ENCODE measurements around the gene TMEM250. TPM values are rescaled to one million over a fixed set of nuclear protein-coding genes. Genes with fewer than 3 reads are reported as not detected.

Gene TMEM250
- total RNA-seq, 2 donors from 2014 or later = 40.9 to 67.2 TPM

DNA sequence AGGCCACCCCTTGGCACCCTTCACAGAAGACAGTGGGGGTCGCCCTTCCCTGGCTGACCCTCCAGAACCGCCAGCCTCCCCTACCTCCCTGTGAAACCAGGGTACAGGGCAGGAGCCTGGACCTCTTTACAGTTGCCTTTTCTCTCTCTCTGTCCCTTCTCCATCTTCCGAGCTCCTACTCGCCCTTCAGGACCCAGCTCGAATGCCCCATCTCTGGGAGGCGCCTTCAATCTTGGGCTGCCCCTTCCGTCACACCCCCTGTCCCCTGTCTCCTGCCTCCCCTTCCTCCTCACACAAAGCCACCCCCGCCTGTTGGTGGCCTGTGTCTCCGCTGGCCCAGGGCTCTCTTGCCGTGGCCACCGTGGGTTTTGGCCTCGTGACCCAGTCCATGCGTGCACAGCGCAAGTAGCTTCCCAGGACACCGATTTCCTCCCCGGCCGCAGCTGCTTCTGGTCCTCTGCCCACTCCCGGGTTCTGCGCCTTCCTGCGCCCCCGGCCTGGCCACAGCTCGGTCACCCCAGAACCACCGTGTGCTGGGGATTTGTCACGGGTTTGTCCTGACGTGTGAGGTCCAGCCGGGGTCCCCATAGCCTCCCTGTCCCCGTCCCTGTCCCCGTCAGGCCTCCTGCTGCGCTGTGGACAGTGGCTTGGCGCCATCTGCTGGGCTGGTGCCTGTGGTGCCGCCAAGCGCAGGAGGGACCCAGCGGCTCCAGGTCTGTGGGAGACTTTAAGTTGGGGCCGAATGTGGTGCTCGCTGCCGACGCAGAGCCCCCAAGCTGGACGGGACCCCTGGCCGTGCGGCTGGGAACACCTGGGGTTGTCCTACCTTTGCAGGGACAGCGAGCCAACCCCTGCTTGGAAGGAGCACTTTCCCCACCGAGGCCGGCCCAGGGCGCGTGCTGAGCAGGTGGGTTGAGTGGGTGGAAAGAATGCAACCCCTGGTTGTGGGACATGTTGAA, 4.0 kb upstream of the TMEM250 start:
- Histone ChIP-seq H3K27me3 (peaks cover 3% of the 10 kb centered on the region), H3K4me3 (no peak overlapping the region), H3K4me1 (peaks cover 12% of the 10 kb centered on the region), H3K27ac (no peak overlapping the region), H3K9ac (ENCODE audit: low read depth in 2 of 2, low read length in 2 of 2) (peak overlapping the region in 1 of 2 donors; percentile 29), H3K9me3 (no peaks in the 10 kb centered on the region), H3K36me3 (no peaks in the 10 kb centered on the region)
- peak; percentile 71 for DNase-seq
- intact Hi-C loops (cut with DNase I) = loop anchor here (2.0 kb wide), 2 partner anchors 154 to 258 kb away; no protein-coding TSS in a partner anchor
- TF ChIP-seq CTCF (IDR thresholded peaks at IDR 0.05) = peak; percentile 92

DNA sequence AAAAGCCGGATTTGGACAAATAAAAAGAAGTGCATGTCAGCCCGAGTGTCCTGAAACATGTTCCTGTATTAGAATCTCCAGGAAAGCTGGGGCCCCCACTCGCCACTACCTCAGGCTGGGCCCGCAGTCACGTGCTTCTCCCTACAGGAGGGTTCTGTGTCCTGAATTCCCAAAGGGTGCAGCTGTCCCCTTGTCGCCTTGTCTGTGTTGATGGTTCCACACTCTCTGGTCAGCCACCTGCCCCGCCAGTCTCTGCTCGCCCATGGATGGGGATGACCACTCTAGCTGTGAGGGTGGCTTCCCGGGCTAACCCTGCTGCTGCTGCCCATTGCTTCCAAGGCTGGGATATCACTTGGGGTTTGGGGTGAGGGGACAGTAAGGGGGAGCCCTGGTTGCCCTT, 3.1 kb upstream of the TMEM250 start:
- Histone ChIP-seq H3K4me3 (no peak overlapping the region), H3K9me3 (no peaks in the 10 kb centered on the region), H3K36me3 (no peaks in the 10 kb centered on the region), H3K27me3 (peaks cover 3% of the 10 kb centered on the region), H3K4me1 (peaks cover 16% of the 10 kb centered on the region), H3K27ac (no peak overlapping the region), H3K9ac (ENCODE audit: low read depth in 2 of 2, low read length in 2 of 2) (no peak overlapping the region)
- DNase-seq = no peak
- TF ChIP-seq CTCF (IDR thresholded peaks at IDR 0.05) = no peak
- intact Hi-C loops (cut with DNase I) = loop anchor here (2.0 kb wide), 2 partner anchors 153 to 257 kb away; no protein-coding TSS in a partner anchor

- Histone ChIP-seq H3K4me3 (no peak overlapping the region), H3K9me3 (no peaks in the 10 kb centered on the region), H3K27ac (no peak overlapping the region), H3K36me3 (no peaks in the 10 kb centered on the region), H3K9ac (ENCODE audit: low read depth in 2 of 2, low read length in 2 of 2) (no peak overlapping the region), H3K4me1 (peaks cover 16% of the 10 kb centered on the region), H3K27me3 (peaks cover 3% of the 10 kb centered on the region)
- no peak for DNase-seq
- intact Hi-C loops (cut with DNase I) = no loop called here
- TF ChIP-seq CTCF (IDR thresholded peaks at IDR 0.05) = no peak
These were observed 1.8 kb upstream of the TMEM250 start for GRCh38 chr9:136120438-136120844.

DNA sequence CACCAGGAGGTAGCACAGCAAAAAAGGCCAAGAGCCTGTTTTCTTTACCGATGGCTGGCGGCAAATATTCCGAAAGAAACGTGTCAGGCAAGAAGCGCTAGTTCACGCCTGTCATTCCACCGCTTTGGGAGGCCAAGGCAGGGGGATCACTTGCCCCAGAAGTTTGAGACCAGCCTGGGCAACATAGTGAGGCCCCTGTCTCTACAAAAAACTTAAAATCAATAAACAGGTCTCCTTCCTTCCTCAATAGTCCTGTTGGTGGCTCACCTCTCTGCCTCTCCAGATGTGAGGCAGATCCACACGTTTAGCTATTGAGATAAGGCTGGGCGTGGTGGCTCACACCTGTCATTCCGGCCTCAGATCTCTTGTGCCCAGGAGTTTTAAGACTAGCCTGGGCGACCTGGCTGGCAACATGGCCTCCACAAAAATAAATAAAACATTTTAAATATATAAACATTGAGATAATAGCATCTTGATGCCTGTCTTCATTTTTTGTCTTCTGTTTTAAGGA, 1.3 kb upstream of the TMEM250 start:
- Histone ChIP-seq H3K27me3 (peaks cover 3% of the 10 kb centered on the region), H3K4me1 (peaks cover 16% of the 10 kb centered on the region), H3K27ac (peak overlapping the region; percentile 91), H3K36me3 (no peaks in the 10 kb centered on the region), H3K9me3 (no peaks in the 10 kb centered on the region), H3K9ac (ENCODE audit: low read depth in 2 of 2, low read length in 2 of 2) (peak overlapping the region; percentile 42 to 74), H3K4me3 (peak overlapping the region; percentile 83)
- intact Hi-C loops (cut with DNase I) = no loop called here
- TF ChIP-seq CTCF (IDR thresholded peaks at IDR 0.05) = no peak
- peak; percentile 69 for DNase-seq

GRCh38 chr9:136119061-136119882, 597 bp upstream of the TMEM250 start:
- no peaks in the 10 kb centered on the region for H3K36me3 ChIP-seq
- TF ChIP-seq CTCF (IDR thresholded peaks at IDR 0.05) = no peak
- H3K9me3 ChIP-seq = no peaks in the 10 kb centered on the region
- peak overlapping the region; percentile 42 to 74 for H3K9ac ChIP-seq (ENCODE audit: low read depth in 2 of 2, low read length in 2 of 2)
- H3K27me3 ChIP-seq = peaks cover 3% of the 10 kb centered on the region
- intact Hi-C loops (cut with DNase I) = no loop called here
- H3K4me3 ChIP-seq = peak overlapping the region; percentile 83
- DNase-seq = peak; percentile 51
- peaks cover 16% of the 10 kb centered on the region for H3K4me1 ChIP-seq
- H3K27ac ChIP-seq = peak overlapping the region; percentile 91
